K562 (cell line): Measurements from ENCODE around the gene HES6. TPM values are rescaled to one million over a fixed set of nuclear protein-coding genes. Genes with fewer than 3 reads are reported as not detected.

Source experiments
- ATAC-seq: fragments of 200-7000 bp; cut with Tn5 transposase; 3 replicates; pipeline ENCODE4 v1.9.1; 2020; ENCODE audit warnings: moderate library complexity
- BruUV-seq: library from RNA; stranded (reverse); fragments of 400-500 nt; replicated peaks from 2 replicates; lab custom pipeline; 2021; lab: Mats Ljungman, UMichigan
- CTCF ChIA-PET: fragments of 300-600 bp; formaldehyde crosslinking; extraction: SDS; loops from one replicate; lab custom pipeline; 2021; ENCODE audit warnings: low intra/inter-chr PET ratio; lab: Yijun Ruan, JAX
- POLR2A ChIA-PET: fragments of 300-600, 350-650 bp; sonication (Branson Sonifier 250); formaldehyde crosslinking; extraction: SDS; loops from one replicate; lab custom pipeline; 2021; ENCODE audit warnings: antibody characterized with exemption, inconsistent platforms; lab: Yijun Ruan, JAX
- DNase-seq, 4 experiments: peaks; one replicate each; pipeline versions ENCODE4 v3.0.0 to v3.0.0-alpha.2; 2011 to 2018; ENCODE audit warnings: low spot score in 3 of 4, mixed read lengths in 3 of 4; ENCODE audit errors: extremely low read depth in 1 of 4
- FAIRE-seq: peaks from 2 replicates; lab custom pipeline; 2011; peaks lifted over from hg19 to GRCh38; lab: Jason Lieb, UNC
- H2AFZ ChIP-seq: 2 replicates; pipeline ENCODE4 v1.6.0; 2011; ENCODE audit warnings: low read depth, low read length, control low read depth, inconsistent platforms
- H3K27ac ChIP-seq: fragments of 200-600 bp; 3 replicates; pipeline ENCODE4 v1.8.0; 2011; ENCODE audit warnings: low read depth, mild to moderate bottlenecking, control low read depth, inconsistent platforms, low read length, moderate library complexity, mixed read lengths; ENCODE audit errors: extremely low read depth
- H3K27me3 ChIP-seq, 2 experiments: fragments of 300-600 bp in 1 of 2; 2 replicates in 1 of 2; 3 replicates in 1 of 2; pipeline versions ENCODE4 v1.6.0 to v1.8.0; 2011; ENCODE audit warnings: inconsistent platforms in 2 of 2, low read length in 2 of 2, mild to moderate bottlenecking in 1 of 2, mixed read lengths in 1 of 2, moderate library complexity in 1 of 2; ENCODE audit not compliant: control insufficient read depth in 2 of 2, insufficient read depth in 2 of 2
- H3K36me3 ChIP-seq: fragments of 300-600 bp; 3 replicates; pipeline ENCODE4 v1.8.0; 2011; ENCODE audit warnings: mild to moderate bottlenecking, low read length, inconsistent platforms; ENCODE audit not compliant: control insufficient read depth, insufficient read depth
- H3K4me1 ChIP-seq, 2 experiments: fragments of 200-600 bp in 1 of 2; replicated peaks in 1 of 2; 2 replicates in 1 of 2; 3 replicates in 1 of 2; pipeline versions ENCODE4 v1.5.1 to v1.8.0; 2011; ENCODE audit warnings: inconsistent platforms in 2 of 2, low read length in 2 of 2, mild to moderate bottlenecking in 1 of 2, mixed read lengths in 1 of 2, moderate library complexity in 1 of 2; ENCODE audit not compliant: control insufficient read depth in 2 of 2, insufficient read depth in 2 of 2
- H3K4me2 ChIP-seq: 2 replicates; pipeline ENCODE4 v1.6.1; 2011; ENCODE audit warnings: low read length, control low read depth, inconsistent platforms, mixed read lengths; ENCODE audit not compliant: insufficient read depth
- H3K4me3 ChIP-seq: fragments of 200-600 bp; sonication (generic), shearing (Covaris generic); 2 replicates; pipeline ENCODE4 v1.5.1; 2016; ENCODE audit warnings: control low read depth, inconsistent platforms
- H3K79me2 ChIP-seq: fragments of 200-600 bp; 3 replicates; pipeline ENCODE4 v1.8.0; 2011; ENCODE audit warnings: low read length, inconsistent platforms; ENCODE audit not compliant: control insufficient read depth, insufficient read depth
- H3K9ac ChIP-seq, 2 experiments: 2 replicates each; pipeline versions ENCODE4 v1.6.0 to v1.6.1; 2011; ENCODE audit warnings: low read depth in 2 of 2, low read length in 2 of 2, control low read depth in 1 of 2, inconsistent platforms in 1 of 2, mild to moderate bottlenecking in 1 of 2, mixed read lengths in 1 of 2; ENCODE audit not compliant: insufficient read depth in 1 of 2
- H3K9me1 ChIP-seq: one replicate; pipeline ENCODE4 v1.6.0; 2011; ENCODE audit warnings: inconsistent platforms, mild to moderate bottlenecking, low read length, moderate library complexity; ENCODE audit not compliant: control insufficient read depth, insufficient read depth
- H3K9me3 ChIP-seq: replicated peaks from 2 replicates; pipeline ENCODE4 v1.5.1; 2011; ENCODE audit warnings: low read depth, low read length, inconsistent platforms; ENCODE audit not compliant: control insufficient read depth, insufficient read depth
- H4K20me1 ChIP-seq: replicated peaks from 2 replicates; pipeline ENCODE4 v1.6.1; 2011; ENCODE audit warnings: low read length, inconsistent platforms, mixed read lengths; ENCODE audit not compliant: control insufficient read depth, insufficient read depth
- CTCF ChIP-seq, 3 experiments: IDR thresholded peaks in 2 of 3; conservative IDR thresholded peaks in 1 of 3; 2 replicates each; pipeline ENCODE4 v1.5.1; 2011 to 2012; ENCODE audit warnings: low read length in 3 of 3, mild to moderate bottlenecking in 3 of 3, control low read depth in 2 of 3, improper control_type of control experiment in 1 of 3, inconsistent platforms in 1 of 3, low read depth in 1 of 3, mixed read lengths in 1 of 3, moderate library complexity in 1 of 3; ENCODE audit not compliant: insufficient read depth in 2 of 3
- HNRNPUL1 ChIP-seq: fragments of 200-400 bp; formaldehyde crosslinking; IDR thresholded peaks from 2 replicates; pipeline ENCODE4 v1.6.1; 2017; ENCODE audit warnings: low read length
- MAFF ChIP-seq: IDR thresholded peaks from 2 replicates; pipeline ENCODE4 v1.6.1; 2012; ENCODE audit warnings: low read length, improper control_type of control experiment
- PML ChIP-seq: IDR thresholded peaks from 2 replicates; pipeline ENCODE4 v1.6.1; 2012; ENCODE audit warnings: low read length, inconsistent platforms
- ZNF668 ChIP-seq: fragments of 250-450 bp; sonication (Bioruptor Pico); IDR thresholded peaks from 2 replicates; pipeline ENCODE4 v1.8.0; 2022; ENCODE audit warnings: mild to moderate bottlenecking, inconsistent platforms
- WGBS: fragments of 100-300 bp; shearing (Covaris generic); methylation state at CpG from one replicate; pipeline ENCODE4 v1.1.6; 2016; ENCODE audit warnings: low coverage, mixed read lengths; ENCODE audit not compliant: insufficient coverage; ENCODE audit errors: missing lambda C conversion rate; 5-methylcytosine and 5-hydroxymethylcytosine counted together
- in situ Hi-C: fragments of 300-500 bp; cut with MboI; formaldehyde crosslinking; loops from 4 replicates; pipeline ENCODE4 v1.15.0; 2018; ENCODE audit warnings: inconsistent platforms, mixed read lengths
- intact Hi-C: fragments of 100-400 bp; cut with micrococcal nuclease; formaldehyde crosslinking; loops from 2 replicates; pipeline ENCODE4 v1.14.2; 2022
- polyA plus RNA-seq, 8 experiments: library from polyadenylated mRNA; depleted of rRNA in 4 of 8; stranded (reverse) in 5 of 8; unstranded in 3 of 8; fragments of >200 nt; fragmentation: Nextera tagmentation in 2 of 8; fragmentation: Illumina TruSeq in 1 of 8; extraction: Ambion mirVana in 2 of 8; extraction: Trizol in 1 of 8; gene quantifications; 2 replicates each; pipeline versions ENCODE4 v1.2.1 to v1.2.3, GENCODE V29; 2011 to 2014; ENCODE audit warnings: inconsistent platforms in 1 of 8, missing spikeins in 1 of 8
- total RNA-seq, 7 experiments: library from RNA; depleted of rRNA in 6 of 7; stranded (reverse); fragments of >200 nt in 6 of 7; fragmentation: Illumina TruSeq in 2 of 7; extraction: Trizol in 2 of 7; gene quantifications; 2 replicates each; pipeline versions ENCODE4 v1.2.1 to v1.2.3, GENCODE V29; 2011 to 2021; ENCODE audit warnings: low replicate concordance in 1 of 7
- TF ChIP-seq, protein P1 (sequence below): sonication (generic); formaldehyde crosslinking; IDR thresholded peaks from 2 replicates; pipeline ENCODE4 v1.8.0; 2023; ENCODE audit warnings: mild to moderate bottlenecking, missing genetic modification reagents
- TF ChIP-seq, protein P2 (sequence below): fragments of 250-450 bp; sonication (Bioruptor Pico); IDR thresholded peaks from 2 replicates; pipeline ENCODE4 v1.9.0; 2021; ENCODE audit warnings: mild to moderate bottlenecking
- TF ChIP-seq, protein P3 (sequence below): fragments of 250-450 bp; sonication (Bioruptor Pico); IDR thresholded peaks from 2 replicates; pipeline ENCODE4 v1.8.0; 2022; ENCODE audit warnings: inconsistent platforms, mild to moderate bottlenecking, moderate library complexity, borderline replicate concordance

The HES6 gene
- total and polyA plus RNA-seq, 9 of the 15 experiments (the other 6 are each of a cell fraction or from before 2014, with no cell fraction given): 6.2 to 133 (median 29.2) TPM

- no peak overlapping the region for H3K27ac ChIP-seq
- no peaks in the 10 kb centered on the region for H3K9me3 ChIP-seq
- no peak overlapping the region for H2AFZ ChIP-seq
- H3K27me3 ChIP-seq: no peaks in the 10 kb centered on the region
- H3K9ac ChIP-seq: no peak overlapping the region; a peak in 1 of 4 replicates
- H3K4me3 ChIP-seq: no peak overlapping the region
- 90% methylated on average over 4 of the region's 15 CpGs for WGBS
- no peak overlapping the region for H3K4me2 ChIP-seq
- DNase-seq (no peak), FAIRE-seq (no peak), ATAC-seq (no peak)
- ChIA-PET CTCF (no interaction called here), POLR2A (interaction anchor here (0.7 kb wide), 1 partner anchor 298 kb away, joined by 3 read pairs; no protein-coding TSS in a partner anchor)
- no TSS peak for BruUV-seq
- no peaks in the 10 kb centered on the region for H3K9me1 ChIP-seq
- H3K36me3 ChIP-seq: peaks cover 31% of the 10 kb centered on the region; the same call in 1 of the 3 replicates
- H4K20me1 ChIP-seq: no peaks in the 10 kb centered on the region
- TF ChIP-seq, protein P1, sequence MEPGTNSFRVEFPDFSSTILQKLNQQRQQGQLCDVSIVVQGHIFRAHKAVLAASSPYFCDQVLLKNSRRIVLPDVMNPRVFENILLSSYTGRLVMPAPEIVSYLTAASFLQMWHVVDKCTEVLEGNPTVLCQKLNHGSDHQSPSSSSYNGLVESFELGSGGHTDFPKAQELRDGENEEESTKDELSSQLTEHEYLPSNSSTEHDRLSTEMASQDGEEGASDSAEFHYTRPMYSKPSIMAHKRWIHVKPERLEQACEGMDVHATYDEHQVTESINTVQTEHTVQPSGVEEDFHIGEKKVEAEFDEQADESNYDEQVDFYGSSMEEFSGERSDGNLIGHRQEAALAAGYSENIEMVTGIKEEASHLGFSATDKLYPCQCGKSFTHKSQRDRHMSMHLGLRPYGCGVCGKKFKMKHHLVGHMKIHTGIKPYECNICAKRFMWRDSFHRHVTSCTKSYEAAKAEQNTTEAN (CRISPR knock-in tag): no peak
- no peak for TF ChIP-seq ZNF668 (CRISPR knock-in tag)
- TF ChIP-seq, protein P2, sequence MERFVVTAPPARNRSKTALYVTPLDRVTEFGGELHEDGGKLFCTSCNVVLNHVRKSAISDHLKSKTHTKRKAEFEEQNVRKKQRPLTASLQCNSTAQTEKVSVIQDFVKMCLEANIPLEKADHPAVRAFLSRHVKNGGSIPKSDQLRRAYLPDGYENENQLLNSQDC (CRISPR knock-in tag): no peak
- TF ChIP-seq PML: no peak
- TF ChIP-seq, protein P3, sequence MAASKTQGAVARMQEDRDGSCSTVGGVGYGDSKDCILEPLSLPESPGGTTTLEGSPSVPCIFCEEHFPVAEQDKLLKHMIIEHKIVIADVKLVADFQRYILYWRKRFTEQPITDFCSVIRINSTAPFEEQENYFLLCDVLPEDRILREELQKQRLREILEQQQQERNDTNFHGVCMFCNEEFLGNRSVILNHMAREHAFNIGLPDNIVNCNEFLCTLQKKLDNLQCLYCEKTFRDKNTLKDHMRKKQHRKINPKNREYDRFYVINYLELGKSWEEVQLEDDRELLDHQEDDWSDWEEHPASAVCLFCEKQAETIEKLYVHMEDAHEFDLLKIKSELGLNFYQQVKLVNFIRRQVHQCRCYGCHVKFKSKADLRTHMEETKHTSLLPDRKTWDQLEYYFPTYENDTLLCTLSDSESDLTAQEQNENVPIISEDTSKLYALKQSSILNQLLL (CRISPR knock-in tag): no peak
- TF ChIP-seq HNRNPUL1: no peak
- no peak for TF ChIP-seq MAFF
- peak in 1 of 3 experiments; percentile 19; a peak in 1 of 6 replicates for TF ChIP-seq CTCF (IDR thresholded peaks at IDR 0.05 in 2 of 3, conservative IDR thresholded peaks at IDR 0.05 in 1 of 3; ENCODE audit: insufficient read depth in 2 of 3, low read depth in 1 of 3, low read length in 3 of 3)
- intact Hi-C loops (no loop called here), in situ Hi-C loops (no loop called here)
- peaks cover 0 to 10% of the 10 kb centered on the region in 2 experiments; a peak in 2 of 5 replicates for H3K4me1 ChIP-seq
- no peaks in the 10 kb centered on the region; the same call in 2 of the 3 replicates for H3K79me2 ChIP-seq
Observed at GRCh38 chr2:238277695-238278094, 37.9 kb upstream of the HES6 start.
